ENCODE results near the gene PSMB3.

DNA sequence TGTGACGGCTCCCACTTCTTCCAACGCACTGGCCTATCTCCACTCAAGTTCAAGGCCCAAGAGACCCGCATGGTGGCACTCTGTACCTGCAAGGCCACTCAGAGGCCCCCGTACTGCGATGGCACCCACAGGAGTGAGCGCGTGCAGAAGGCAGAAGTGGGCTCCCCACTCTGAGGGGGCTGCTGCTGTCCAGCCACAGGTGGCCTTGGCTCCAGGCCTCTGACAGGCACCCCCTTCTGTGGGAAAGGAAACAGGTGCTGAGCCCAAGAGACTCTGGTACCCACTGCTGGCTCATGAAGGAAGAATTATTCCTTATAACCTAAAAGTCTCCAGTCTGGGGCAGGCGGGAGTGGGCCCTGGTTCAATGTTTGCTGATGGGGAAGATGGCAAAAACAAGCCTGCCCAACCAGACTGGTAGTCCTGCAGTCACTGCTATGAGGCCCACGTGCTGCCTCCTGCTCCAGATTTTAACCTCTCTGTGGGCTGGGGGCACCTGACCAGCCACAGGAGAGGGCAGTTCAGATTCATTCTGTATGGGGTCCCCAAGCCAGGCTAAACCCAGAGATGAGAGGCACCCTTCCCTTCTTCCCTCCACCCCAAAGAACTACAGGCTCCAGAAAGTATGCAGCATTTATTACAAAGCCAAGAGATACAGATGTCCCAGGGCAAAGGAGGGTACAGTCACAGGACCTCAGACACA lies 19.1 kb upstream of the PSMB3 start:
- TF ChIP-seq, protein P1, sequence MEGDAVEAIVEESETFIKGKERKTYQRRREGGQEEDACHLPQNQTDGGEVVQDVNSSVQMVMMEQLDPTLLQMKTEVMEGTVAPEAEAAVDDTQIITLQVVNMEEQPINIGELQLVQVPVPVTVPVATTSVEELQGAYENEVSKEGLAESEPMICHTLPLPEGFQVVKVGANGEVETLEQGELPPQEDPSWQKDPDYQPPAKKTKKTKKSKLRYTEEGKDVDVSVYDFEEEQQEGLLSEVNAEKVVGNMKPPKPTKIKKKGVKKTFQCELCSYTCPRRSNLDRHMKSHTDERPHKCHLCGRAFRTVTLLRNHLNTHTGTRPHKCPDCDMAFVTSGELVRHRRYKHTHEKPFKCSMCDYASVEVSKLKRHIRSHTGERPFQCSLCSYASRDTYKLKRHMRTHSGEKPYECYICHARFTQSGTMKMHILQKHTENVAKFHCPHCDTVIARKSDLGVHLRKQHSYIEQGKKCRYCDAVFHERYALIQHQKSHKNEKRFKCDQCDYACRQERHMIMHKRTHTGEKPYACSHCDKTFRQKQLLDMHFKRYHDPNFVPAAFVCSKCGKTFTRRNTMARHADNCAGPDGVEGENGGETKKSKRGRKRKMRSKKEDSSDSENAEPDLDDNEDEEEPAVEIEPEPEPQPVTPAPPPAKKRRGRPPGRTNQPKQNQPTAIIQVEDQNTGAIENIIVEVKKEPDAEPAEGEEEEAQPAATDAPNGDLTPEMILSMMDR (IDR thresholded peaks at IDR 0.05; ENCODE audit: low read length), result no peak
- no peak for TF ChIP-seq EZH2 (IDR thresholded peaks at IDR 0.05; ENCODE audit: borderline replicate concordance, low read length)

Measured in OCI-LY1 (cell line).